Measurements from ENCODE around the gene CHST15. TPM values are rescaled to one million over a fixed set of nuclear protein-coding genes. Genes with fewer than 3 reads are reported as not detected.

CHST15 gene
- total RNA-seq, 2 experiments from 2014 or later = 0.28 to 0.60 TPM

GRCh38 chr10:124066781-124067714 is 26.4 kb downstream of the CHST15 start:
- DNase-seq = no peak
- Mint-ChIP-seq H3K4me1 (peaks cover 3% of the 10 kb centered on the region), H3K4me3 (no peak overlapping the region), H3K27me3 (peaks cover 9% of the 10 kb centered on the region), H3K27ac (no peak overlapping the region), H3K9me3 (no peaks in the 10 kb centered on the region), H3K36me3 (no peaks in the 10 kb centered on the region)
- ATAC-seq (ENCODE audit: low read depth) = no peak
- POLR2A ChIA-PET = no interaction called here

DNA sequence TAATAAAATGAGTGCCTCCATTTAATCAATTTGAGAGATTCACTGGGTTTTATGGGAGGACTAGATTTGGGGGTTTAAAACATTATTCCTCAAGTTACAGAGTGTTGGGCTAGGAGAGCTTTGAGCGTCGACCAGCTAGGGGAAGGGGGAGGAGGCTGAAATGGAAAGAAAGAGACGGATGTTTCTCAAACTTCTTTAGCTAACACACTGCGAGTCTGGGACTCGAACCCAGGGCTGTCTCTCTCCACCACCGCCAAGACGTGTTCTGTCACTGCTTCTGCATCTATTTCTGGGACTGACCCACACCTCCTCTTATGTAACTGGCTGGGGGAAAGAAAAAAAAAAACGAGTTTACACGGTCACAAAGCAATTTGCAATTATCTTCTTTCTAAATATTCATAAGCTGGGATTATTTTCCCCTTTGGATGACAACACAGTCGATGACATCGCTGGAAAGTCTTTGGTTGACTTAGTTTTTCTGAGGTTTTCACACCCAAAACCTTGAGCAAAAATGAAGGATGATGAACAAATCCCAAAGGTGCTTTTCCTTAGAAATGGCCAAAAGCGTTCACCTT is 27.2 kb downstream of the CHST15 start:
- Mint-ChIP-seq H3K4me3 (no peak overlapping the region), H3K27ac (no peak overlapping the region), H3K36me3 (no peaks in the 10 kb centered on the region), H3K4me1 (peaks cover 3% of the 10 kb centered on the region), H3K9me3 (no peaks in the 10 kb centered on the region), H3K27me3 (peaks cover 5% of the 10 kb centered on the region)
- DNase-seq (no peak), ATAC-seq (ENCODE audit: low read depth) (no peak)
- POLR2A ChIA-PET = no interaction called here

- ATAC-seq (ENCODE audit: low read depth) (no peak), DNase-seq (no peak)
- peaks cover 3% of the 10 kb centered on the region for H3K4me1 Mint-ChIP-seq
- POLR2A ChIA-PET = interaction anchor here (0.7 kb wide), 1 partner anchor 26 kb away, joined by 3 read pairs; no protein-coding TSS in a partner anchor
- H3K27me3 Mint-ChIP-seq = peaks cover 4% of the 10 kb centered on the region
- H3K4me3 Mint-ChIP-seq = no peak overlapping the region
- H3K9me3 Mint-ChIP-seq = no peaks in the 10 kb centered on the region
- no peaks in the 10 kb centered on the region for H3K36me3 Mint-ChIP-seq
- H3K27ac Mint-ChIP-seq = no peak overlapping the region
These were observed 27.8 kb downstream of the CHST15 start for GRCh38 chr10:124065382-124066125.

GRCh38 chr10:124064676-124065075 is 28.7 kb downstream of the CHST15 start:
- Mint-ChIP-seq H3K4me3 (peak overlapping the region; percentile 44), H3K4me1 (peaks cover 3% of the 10 kb centered on the region), H3K9me3 (no peaks in the 10 kb centered on the region), H3K36me3 (no peaks in the 10 kb centered on the region), H3K27ac (no peak overlapping the region), H3K27me3 (peaks cover 4% of the 10 kb centered on the region)
- ATAC-seq (ENCODE audit: low read depth) (no peak), DNase-seq (no peak)
- POLR2A ChIA-PET = interaction anchor here (0.6 kb wide), 1 partner anchor 438 kb away, joined by 6 read pairs; no protein-coding TSS in a partner anchor

- Mint-ChIP-seq H3K4me1 (peaks cover 3% of the 10 kb centered on the region), H3K36me3 (no peaks in the 10 kb centered on the region), H3K9me3 (no peaks in the 10 kb centered on the region), H3K27me3 (peaks cover 4% of the 10 kb centered on the region), H3K4me3 (peak overlapping the region; percentile 5), H3K27ac (no peak overlapping the region)
- ATAC-seq (ENCODE audit: low read depth) = no peak
- POLR2A ChIA-PET = interaction anchor here (0.6 kb wide), 1 partner anchor 439 kb away, joined by 6 read pairs; no protein-coding TSS in a partner anchor
- no peak for DNase-seq
These were observed 29.4 kb downstream of the CHST15 start for GRCh38 chr10:124063750-124064603.

- peaks cover 3% of the 10 kb centered on the region for H3K4me1 Mint-ChIP-seq
- H3K27me3 Mint-ChIP-seq = peaks cover 4% of the 10 kb centered on the region
- DNase-seq = no peak
- H3K36me3 Mint-ChIP-seq = no peaks in the 10 kb centered on the region
- no peak for ATAC-seq (ENCODE audit: low read depth)
- POLR2A ChIA-PET = no interaction called here
- no peak overlapping the region for H3K27ac Mint-ChIP-seq
- H3K9me3 Mint-ChIP-seq = no peaks in the 10 kb centered on the region
- no peak overlapping the region for H3K4me3 Mint-ChIP-seq
These were observed 31.0 kb downstream of the CHST15 start for GRCh38 chr10:124062390-124062789.

DNA sequence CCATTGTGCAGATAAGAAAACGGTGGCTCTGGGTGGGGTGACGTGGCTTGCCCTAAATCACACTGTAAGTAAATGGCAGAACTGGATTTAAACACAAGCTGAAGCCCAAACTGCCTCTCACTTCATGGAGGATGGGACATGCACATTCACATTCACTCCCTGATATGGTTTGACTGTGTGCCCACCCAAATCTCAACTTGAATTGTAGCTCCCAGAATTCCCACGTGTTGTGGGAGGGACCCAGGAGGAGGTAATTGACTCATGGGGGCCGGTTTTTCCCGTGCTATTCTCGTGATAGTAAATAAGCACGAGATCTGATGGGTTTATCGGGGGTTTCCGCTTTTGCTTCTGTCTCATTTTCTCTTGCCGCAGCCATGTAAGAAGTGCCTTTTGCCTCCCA is 32.4 kb downstream of the CHST15 start:
- Mint-ChIP-seq H3K4me1 (peaks cover 3% of the 10 kb centered on the region), H3K36me3 (no peaks in the 10 kb centered on the region), H3K27ac (no peak overlapping the region), H3K4me3 (no peak overlapping the region), H3K27me3 (peaks cover under 1% of the 10 kb centered on the region), H3K9me3 (no peaks in the 10 kb centered on the region)
- no peak for DNase-seq
- ATAC-seq (ENCODE audit: low read depth) = no peak
- POLR2A ChIA-PET = no interaction called here

DNA sequence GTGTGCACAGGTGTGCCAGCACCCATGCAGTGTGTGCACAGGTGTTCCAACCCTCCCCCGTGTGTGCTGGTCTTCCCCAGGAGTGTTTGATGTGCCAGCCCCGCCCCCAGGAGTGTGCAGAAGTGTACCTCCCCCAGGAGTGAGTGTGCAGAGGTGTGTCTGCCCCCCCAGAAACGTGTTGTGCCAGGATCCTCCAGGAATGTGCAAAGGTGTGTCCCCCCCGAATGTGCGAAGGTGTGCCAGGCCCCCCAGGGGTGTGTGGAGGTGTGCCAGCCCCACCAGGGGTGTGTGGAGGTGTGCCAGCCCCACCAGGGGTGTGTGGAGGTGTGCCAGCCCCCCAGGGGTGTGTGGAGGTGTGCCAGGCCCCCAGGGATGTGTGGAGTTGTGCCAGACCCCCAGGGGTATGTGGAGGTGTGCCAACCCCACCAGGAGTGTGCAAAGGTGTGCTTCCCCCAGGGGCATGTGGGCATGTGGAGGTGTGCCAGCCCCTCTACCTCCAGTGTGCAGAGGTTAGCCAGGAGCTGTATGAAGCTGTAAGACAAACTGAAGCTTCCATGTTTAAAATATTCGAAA is 33.2 kb downstream of the CHST15 start:
- H3K4me3 Mint-ChIP-seq = no peak overlapping the region
- POLR2A ChIA-PET = no interaction called here
- no peaks in the 10 kb centered on the region for H3K9me3 Mint-ChIP-seq
- ATAC-seq (ENCODE audit: low read depth) (no peak), DNase-seq (no peak)
- H3K4me1 Mint-ChIP-seq = peaks cover 3% of the 10 kb centered on the region
- no peaks in the 10 kb centered on the region for H3K36me3 Mint-ChIP-seq
- no peak overlapping the region for H3K27ac Mint-ChIP-seq
- no peaks in the 10 kb centered on the region for H3K27me3 Mint-ChIP-seq

DNA sequence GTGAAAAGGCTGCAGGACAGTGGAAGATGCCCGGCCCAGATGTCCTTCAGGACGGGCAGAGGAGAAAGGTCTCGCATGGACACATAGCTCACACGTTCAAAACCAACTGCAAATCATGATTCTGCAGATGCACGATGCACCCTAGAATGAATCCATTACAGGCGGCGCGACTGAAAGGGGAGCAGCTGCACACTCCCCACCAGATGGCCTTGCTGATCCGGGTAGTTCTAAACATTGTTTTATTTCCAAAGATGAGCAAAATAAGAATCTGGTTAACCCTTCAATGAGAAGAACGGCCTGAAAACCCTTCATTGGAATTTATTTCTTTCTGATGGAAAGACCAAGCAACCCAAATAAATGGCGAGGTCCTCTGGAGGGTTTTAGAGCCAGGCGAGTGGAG is 33.8 kb downstream of the CHST15 start:
- Mint-ChIP-seq H3K36me3 (no peaks in the 10 kb centered on the region), H3K9me3 (no peaks in the 10 kb centered on the region), H3K4me3 (no peak overlapping the region), H3K4me1 (peaks cover under 1% of the 10 kb centered on the region), H3K27me3 (no peaks in the 10 kb centered on the region), H3K27ac (no peak overlapping the region)
- POLR2A ChIA-PET = no interaction called here
- DNase-seq (no peak), ATAC-seq (ENCODE audit: low read depth) (no peak)

DNA sequence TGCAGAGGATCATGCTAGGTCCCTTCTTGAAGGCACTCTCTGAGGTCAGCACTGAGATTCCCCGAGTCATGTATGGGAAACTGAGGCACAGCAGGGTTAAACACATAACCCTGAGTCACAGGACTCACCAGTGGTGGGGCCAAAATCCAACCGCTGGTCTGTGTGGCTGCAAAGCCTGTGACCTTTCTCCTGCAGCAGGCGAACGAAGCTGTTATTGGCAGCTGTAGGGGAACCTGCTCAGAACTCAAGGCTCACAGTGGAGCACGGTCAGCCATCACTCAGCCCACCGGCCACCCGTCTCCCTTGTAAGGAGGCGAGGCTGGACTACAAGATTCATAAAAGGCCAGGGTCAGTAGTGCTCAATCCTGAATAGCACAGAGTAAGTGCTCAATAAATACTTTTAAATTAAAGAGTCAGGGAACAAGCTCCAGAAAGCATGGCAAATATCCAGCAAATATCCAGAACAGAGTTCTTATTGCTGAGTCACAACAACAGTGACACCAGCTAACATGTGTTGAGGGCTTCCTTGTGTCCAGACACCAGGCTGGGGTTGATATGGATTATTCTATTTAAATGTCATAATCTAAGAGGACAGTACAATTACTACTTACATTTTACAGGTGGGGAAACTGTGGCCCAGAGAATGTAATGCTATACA is 34.9 kb downstream of the CHST15 start:
- Mint-ChIP-seq H3K4me1 (no peaks in the 10 kb centered on the region), H3K4me3 (no peak overlapping the region), H3K27ac (no peak overlapping the region), H3K9me3 (no peaks in the 10 kb centered on the region), H3K27me3 (peaks cover 3% of the 10 kb centered on the region), H3K36me3 (no peaks in the 10 kb centered on the region)
- ATAC-seq (ENCODE audit: low read depth) (no peak), DNase-seq (no peak)
- POLR2A ChIA-PET = no interaction called here

- Mint-ChIP-seq H3K4me1 (no peaks in the 10 kb centered on the region), H3K9me3 (no peaks in the 10 kb centered on the region), H3K27me3 (peaks cover 3% of the 10 kb centered on the region), H3K4me3 (no peak overlapping the region), H3K27ac (no peak overlapping the region), H3K36me3 (no peaks in the 10 kb centered on the region)
- DNase-seq = no peak
- ATAC-seq (ENCODE audit: low read depth) = no peak
- POLR2A ChIA-PET = no interaction called here
These were observed 35.8 kb downstream of the CHST15 start for GRCh38 chr10:124057601-124058000.

GRCh38 chr10:124056337-124056980 is 36.9 kb downstream of the CHST15 start:
- no peak for DNase-seq
- no peak for ATAC-seq (ENCODE audit: low read depth)
- Mint-ChIP-seq H3K27me3 (peaks cover 3% of the 10 kb centered on the region), H3K27ac (no peak overlapping the region), H3K4me1 (no peaks in the 10 kb centered on the region), H3K36me3 (no peaks in the 10 kb centered on the region), H3K4me3 (no peak overlapping the region), H3K9me3 (no peaks in the 10 kb centered on the region)
- POLR2A ChIA-PET = no interaction called here

Measured in activated naive CD8-positive, alpha-beta T cell treated with anti-CD3 and anti-CD28 coated beads, Interleukin-2, amount 10 ng/mL, durations not matched to agents 7 days and 5 days (primary cell).